Activated effector memory CD4-positive, alpha-beta T cell treated with Interleukin-2 at 50 U/mL for 16 hours (primary cell): ENCODE results near the gene RECK.
"Not testable (repeated sequence)": the region's sequence is repeated elsewhere in the genome, so short reads cannot be mapped to it uniquely, and the experiment has no call there.

Experiments
- DNase-seq: peaks from one replicate; pipeline ENCODE4 v3.0.0-alpha.2; 2020

Gene RECK

GRCh38 chr9:36074870-36075532 lies 38.3 kb downstream of the RECK start:
- DNase-seq, result no peak

GRCh38 chr9:36078051-36078450 lies 41.3 kb downstream of the RECK start:
- no peak for DNase-seq

- no peak for DNase-seq
Measured at GRCh38 chr9:36080519-36080918, 43.8 kb downstream of the RECK start.

GRCh38 chr9:36082931-36083330 lies 46.2 kb downstream of the RECK start:
- no peak for DNase-seq

GRCh38 chr9:36086442-36086841 lies 49.7 kb downstream of the RECK start:
- no peak for DNase-seq

GRCh38 chr9:36087054-36087453 lies 50.3 kb downstream of the RECK start:
- not testable (repeated sequence) for DNase-seq

- no peak for DNase-seq
Measured at GRCh38 chr9:36088020-36088419, 51.3 kb downstream of the RECK start.

GRCh38 chr9:36091026-36091953 lies 54.6 kb downstream of the RECK start:
- no peak for DNase-seq

- no peak for DNase-seq
Measured at GRCh38 chr9:36092014-36092413, 55.3 kb downstream of the RECK start.

- peak; percentile 14 for DNase-seq
Measured at GRCh38 chr9:36092509-36093215, 55.9 kb downstream of the RECK start.

GRCh38 chr9:36093384-36093783 lies 56.7 kb downstream of the RECK start:
- no peak for DNase-seq

- DNase-seq, result no peak
Measured at GRCh38 chr9:36099718-36100117, 63.0 kb downstream of the RECK start.

- DNase-seq, result no peak
Measured at GRCh38 chr9:36100532-36100931, 63.8 kb downstream of the RECK start.

- DNase-seq, result no peak
Measured at GRCh38 chr9:36101916-36102741, 65.4 kb downstream of the RECK start.

GRCh38 chr9:36102742-36103495 lies 66.2 kb downstream of the RECK start:
- DNase-seq, result peak; percentile 75

- no peak for DNase-seq
Measured at GRCh38 chr9:36109071-36109470, 72.4 kb downstream of the RECK start.

GRCh38 chr9:36110434-36110833 lies 73.7 kb downstream of the RECK start:
- DNase-seq, result no peak

- no peak for DNase-seq
Measured at GRCh38 chr9:36112516-36112915, 75.8 kb downstream of the RECK start.

GRCh38 chr9:36113999-36114398 lies 77.3 kb downstream of the RECK start:
- DNase-seq, result no peak

GRCh38 chr9:36116593-36116992 lies 79.9 kb downstream of the RECK start:
- DNase-seq, result no peak

GRCh38 chr9:36118201-36118600 lies 81.5 kb downstream of the RECK start:
- DNase-seq, result no peak

- no peak for DNase-seq
Measured at GRCh38 chr9:36118706-36119105, 82.0 kb downstream of the RECK start.
